HG03064 (cell line): ENCODE data around the gene ATXN7.

Experiments used
- ATAC-seq: cut with Tn5 transposase; IDR thresholded peaks from one replicate; pipeline ENCODE4 v1.9.1; 2021; ENCODE audit warnings: low read depth; ENCODE audit not compliant: unreplicated experiment

ATXN7 gene

DNA sequence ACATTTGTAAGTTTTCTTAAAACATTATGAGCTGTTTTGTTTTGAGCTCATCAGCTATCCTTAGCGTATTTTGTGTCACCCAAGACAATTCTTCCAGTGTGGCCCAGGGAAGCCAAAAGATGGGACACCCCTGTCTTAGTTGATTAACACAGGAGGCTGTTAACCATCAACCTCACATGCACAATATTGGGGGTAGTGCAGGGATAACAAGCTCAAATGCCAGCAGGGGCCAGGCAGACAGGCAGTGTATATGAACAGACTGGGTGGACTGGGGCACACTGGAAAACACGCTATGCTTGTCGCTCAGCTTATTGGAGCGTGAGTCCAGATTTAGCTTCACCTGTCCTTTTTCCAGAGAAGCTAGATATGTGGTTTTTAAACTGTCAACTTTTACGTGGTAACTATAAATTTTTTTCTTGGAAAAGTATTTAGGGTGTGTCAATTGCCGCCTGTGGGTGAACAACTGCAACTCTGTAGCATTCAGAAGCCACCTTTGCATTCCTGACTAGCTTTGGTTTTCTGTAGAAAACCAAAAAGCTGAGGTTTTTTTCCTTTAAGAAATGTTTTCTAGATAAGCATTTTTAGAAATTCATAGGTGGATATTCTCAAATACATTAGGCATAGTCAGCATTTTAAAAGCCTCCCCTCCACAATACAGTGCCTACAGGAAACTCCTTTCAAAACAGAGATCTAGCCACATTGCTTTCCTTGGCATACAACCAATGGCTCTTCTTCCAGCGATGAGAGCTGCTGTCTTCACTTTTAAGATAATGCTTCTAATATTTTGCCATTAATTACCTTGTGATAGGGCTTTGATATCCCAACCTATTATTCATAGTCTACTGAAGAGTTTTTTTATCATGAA is 145.1 kb downstream of the ATXN7 start:
- ATAC-seq = no peak

DNA sequence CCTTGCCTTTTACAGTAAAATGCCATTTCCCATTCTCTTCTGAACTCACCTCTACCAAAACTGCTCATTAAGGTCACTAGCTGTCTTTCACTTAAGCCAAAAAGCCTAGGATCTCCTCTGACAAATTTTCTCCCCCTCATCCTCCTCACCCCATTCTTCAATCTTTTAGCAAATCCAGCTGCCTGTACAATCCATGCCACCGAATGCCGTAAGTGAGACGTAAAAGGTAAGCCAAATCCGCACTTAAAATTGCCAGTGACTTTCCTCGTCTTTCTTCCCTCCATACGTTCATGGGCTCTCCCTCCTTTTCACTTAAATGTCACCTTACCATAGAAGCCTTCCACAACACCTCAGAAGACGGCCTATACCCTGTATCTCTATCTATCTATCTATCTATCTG is 145.9 kb downstream of the ATXN7 start:
- ATAC-seq = no peak

GRCh38 chr3:64010199-64010598 is 146.5 kb downstream of the ATXN7 start:
- ATAC-seq = no peak

- no peak for ATAC-seq
These were observed 148.0 kb downstream of the ATXN7 start for GRCh38 chr3:64011685-64012084.

- no peak for ATAC-seq
These were observed 153.4 kb downstream of the ATXN7 start for GRCh38 chr3:64016941-64017620.

DNA sequence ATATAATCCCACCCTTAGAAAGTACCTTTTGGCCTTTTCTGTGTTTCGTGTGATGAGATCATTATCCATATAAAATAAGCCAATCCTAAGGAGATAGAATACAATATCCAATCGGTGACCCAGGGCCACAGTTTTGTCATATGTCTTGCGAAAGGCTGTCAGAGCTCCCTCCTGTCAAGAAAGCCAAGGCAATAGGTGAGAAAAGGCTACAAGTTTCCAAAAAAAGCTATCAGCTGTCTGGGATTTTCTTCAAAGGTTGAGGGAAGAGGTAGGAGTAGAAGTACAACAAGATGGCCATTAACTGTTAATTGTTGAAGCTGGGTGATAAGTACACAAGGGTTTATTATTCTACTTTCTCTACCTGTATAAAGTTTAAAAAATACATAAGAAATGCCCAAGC is 155.6 kb downstream of the ATXN7 start:
- ATAC-seq = no peak

GRCh38 chr3:64019879-64020278 is 156.2 kb downstream of the ATXN7 start:
- ATAC-seq = no peak

GRCh38 chr3:64021922-64022321 is 158.3 kb downstream of the ATXN7 start:
- no peak for ATAC-seq

DNA sequence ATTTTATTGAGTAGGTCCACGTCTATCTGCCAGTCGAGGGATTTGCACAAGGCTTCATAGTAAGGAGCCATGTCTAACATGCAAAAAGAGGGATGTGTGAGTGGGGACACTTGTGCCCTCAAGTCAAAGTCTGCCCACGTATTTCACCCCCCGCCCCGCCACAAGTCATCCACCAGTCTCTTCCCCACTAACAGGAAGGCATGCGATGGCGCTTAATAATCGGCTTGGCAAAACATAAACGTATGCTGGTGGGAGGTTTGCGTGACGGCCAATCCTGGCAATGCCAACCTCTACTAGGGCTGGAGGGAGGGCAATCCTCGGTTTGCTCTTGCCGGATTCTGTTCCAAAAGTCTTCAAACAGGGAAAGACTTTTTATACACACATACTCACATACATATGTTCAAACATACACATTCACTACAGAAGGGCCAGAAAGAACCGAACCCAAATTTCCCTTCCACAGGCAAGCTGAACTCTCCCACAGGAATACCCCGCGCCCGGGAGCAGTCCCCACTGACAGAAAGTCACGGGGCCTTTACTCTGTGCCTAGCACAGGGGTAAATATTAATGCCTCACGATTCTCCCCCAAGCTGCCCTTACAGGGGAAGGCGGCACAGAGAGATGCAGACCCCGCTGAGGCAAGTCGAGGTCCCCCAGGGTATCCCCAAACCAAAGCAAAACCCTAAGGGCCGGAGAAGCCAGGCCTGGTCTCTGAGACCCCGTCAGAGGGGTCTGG is 159.0 kb downstream of the ATXN7 start:
- ATAC-seq = no peak

DNA sequence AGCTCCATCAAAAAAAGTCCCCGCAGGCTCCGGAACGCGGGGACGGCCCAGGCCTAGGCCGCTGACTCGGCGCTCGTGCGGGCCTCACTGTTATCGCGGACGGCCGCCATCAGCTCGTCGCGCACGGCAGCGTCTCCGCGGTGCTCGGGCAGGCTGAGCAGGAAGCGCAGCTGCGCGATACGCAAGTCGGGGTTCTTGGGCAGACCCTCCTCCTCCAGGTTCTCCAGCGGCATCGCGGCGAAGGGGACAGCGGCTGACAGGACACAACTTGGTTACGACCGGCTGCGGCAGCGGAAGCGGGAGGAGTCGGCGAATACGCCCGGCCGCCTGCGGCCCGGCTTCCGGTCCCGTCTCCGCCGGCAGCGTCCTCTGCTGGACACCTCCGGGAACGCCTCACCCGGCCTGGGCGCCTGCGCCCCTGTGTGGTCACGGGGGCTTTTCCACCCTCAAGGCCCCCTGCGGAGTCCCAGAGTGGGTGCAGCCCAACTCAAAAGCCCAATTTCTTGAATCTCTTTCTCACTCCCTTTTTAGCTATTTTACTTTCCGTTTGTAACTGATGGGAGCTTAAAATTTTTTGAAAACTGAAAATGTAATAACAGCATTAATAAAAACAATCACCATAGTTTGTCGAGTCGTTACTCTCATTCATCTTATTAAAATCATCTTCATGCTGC is 159.7 kb downstream of the ATXN7 start, which contains the start of gene PSMD6:
PSMD6 (minus strand) TSS at position 308 of the 674 bp plus-strand sequence; CDS start at position 233, 75 bp downstream.
- peak; percentile 96 for ATAC-seq

- no peak for ATAC-seq
These were observed 160.2 kb downstream of the ATXN7 start for GRCh38 chr3:64023861-64024223.

- no peak for ATAC-seq
These were observed 162.7 kb downstream of the ATXN7 start for GRCh38 chr3:64026346-64026745.

DNA sequence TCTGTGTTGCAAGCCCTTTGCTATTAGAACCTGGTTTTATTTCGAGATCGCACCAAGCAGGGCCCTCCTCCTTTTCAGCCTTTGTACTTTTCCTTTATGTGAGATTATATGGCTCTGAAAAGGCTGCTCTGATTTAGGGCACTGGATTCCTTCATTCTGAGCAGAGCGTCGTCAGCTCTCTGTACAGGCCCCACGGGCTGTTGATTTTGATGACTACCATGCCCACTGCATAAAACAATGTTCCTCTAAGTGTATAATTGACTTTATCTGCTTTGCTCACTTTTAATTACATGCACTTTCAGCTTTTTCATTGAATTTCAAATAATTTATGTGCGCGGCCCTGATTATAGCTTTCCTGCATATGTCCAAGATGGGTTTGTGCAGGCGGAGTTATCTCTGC is 164.0 kb downstream of the ATXN7 start:
- no peak for ATAC-seq

- no peak for ATAC-seq
These were observed 165.1 kb downstream of the ATXN7 start for GRCh38 chr3:64028754-64029153.

DNA sequence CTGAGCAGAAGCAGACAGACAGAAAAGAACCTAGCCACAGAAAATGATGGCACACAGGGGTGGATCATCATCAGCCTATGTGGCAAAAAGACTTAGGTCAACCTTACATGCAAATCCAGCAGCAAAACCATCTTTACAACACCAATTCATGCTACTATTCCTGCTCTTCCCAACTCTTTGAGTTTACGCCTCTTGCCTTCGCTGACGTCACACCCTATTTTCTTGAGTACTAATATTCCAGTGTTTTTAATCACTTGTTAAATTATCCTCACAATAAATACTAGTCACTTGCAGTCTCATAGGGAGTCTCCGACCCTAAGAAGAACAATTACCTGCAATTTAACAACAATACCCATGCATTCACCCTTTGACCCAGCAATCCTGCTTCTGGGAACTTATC is 165.6 kb downstream of the ATXN7 start:
- ATAC-seq = no peak

- peak; percentile 95 for ATAC-seq
These were observed 167.1 kb downstream of the ATXN7 start for GRCh38 chr3:64030741-64031140.

GRCh38 chr3:64031540-64032508 is 168.2 kb downstream of the ATXN7 start:
- ATAC-seq = no peak

DNA sequence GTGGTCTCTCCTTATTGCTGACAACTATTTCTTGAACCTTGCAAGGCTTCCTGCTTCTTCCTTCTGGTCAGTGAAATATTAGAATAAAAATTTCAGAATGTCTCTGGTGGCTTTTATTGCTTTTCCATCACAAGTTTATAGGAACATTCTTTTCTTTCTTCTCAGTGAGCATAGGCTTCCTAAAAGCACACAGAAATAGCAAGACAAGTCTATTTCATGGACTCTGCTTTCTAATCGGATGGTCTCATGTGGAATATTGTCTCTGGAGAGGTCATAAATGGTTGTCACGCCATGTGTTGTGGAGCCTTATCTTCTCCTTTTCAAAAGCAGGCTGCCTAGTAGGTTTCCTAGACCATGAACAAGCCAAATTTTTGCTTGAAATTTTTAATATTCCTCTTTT is 169.4 kb downstream of the ATXN7 start:
- ATAC-seq = no peak

- no peak for ATAC-seq
These were observed 173.4 kb downstream of the ATXN7 start for GRCh38 chr3:64037084-64037483.
